GM18499 (cell line): ENCODE results near the gene HERPUD2.

Source experiments
- ATAC-seq: cut with Tn5 transposase; IDR thresholded peaks from one replicate; pipeline ENCODE4 v1.9.1; 2021; ENCODE audit warnings: moderate number of reproducible peaks; ENCODE audit not compliant: insufficient read depth, unreplicated experiment

Gene HERPUD2, protein sequence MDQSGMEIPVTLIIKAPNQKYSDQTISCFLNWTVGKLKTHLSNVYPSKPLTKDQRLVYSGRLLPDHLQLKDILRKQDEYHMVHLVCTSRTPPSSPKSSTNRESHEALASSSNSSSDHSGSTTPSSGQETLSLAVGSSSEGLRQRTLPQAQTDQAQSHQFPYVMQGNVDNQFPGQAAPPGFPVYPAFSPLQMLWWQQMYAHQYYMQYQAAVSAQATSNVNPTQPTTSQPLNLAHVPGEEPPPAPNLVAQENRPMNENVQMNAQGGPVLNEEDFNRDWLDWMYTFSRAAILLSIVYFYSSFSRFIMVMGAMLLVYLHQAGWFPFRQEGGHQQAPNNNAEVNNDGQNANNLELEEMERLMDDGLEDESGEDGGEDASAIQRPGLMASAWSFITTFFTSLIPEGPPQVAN

DNA sequence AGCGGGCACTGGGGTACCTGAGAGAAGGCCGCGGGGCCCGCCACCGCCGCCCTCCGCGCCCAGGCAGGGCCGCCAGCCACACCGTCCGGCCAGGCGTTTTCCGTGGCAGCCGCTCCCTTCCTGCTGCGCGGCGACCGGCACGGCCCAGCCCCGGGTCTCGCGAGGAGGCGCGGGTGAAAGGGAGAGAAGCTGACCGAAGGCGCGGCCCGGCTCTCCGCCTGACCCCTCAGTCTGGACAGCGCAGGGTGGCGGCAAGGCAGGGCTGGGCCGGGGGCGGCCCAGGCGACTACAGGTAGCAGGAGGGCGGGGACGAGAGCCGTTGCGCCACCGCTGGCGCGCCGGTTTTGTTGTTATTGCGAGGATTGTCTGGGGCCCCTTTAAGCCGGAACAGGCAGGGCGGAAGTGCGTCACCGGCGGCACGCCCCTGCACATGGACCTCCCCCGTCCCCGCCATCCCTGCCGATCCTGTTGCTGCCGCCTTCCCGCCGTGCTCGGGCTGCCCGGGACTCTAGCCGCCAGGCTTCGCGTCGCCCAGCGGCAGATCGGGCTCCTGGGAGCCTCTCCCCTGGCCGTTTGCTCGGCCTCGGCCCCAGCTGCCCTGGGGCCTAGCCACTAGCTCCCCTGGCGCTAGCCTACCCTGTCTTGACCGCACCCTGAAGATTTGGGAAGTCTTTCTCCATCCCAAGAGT lies at the start of gene HERPUD2:
Gene HERPUD2 (minus strand): TSS at position 352 of the 689 bp plus-strand sequence. CDS start 805 bp downstream, outside the sequence.
- peak; percentile 77 for ATAC-seq

DNA sequence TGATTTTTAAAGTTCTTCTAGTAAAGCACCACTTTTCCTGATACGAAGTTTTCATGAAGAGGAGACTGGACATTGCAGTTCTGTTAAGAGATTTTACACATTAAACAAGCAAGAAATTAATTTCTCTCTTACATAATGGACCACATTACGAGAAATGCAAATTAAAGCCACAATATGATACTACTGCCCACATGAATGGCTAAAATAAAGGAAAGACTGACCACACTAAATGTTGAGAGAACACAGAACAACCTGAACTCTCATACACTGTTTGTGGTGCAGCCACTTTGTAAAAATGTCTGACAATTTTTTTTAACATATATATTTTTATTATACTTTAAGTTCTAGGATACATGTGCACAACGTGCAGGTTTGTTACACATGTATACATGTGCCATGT lies 44.0 kb upstream of the HERPUD2 start:
- no peak for ATAC-seq

DNA sequence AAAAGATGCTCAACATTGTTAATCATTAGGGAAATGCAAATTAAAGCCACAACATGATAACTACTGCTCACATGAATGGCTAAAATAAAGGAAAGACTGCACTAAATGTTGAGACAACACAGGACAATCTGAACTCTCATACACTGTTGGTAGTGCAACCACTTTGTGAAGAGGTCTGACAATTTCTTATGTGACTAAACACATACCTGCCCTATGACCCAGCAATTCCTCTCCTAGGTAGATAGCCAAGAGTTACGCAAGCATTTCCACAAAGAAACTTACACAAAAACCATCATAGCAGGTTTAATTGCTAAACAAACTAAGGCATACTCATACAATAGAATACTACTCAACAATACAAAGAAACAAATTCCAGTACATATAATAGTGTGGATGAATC lies 41.8 kb upstream of the HERPUD2 start:
- ATAC-seq: no peak

DNA sequence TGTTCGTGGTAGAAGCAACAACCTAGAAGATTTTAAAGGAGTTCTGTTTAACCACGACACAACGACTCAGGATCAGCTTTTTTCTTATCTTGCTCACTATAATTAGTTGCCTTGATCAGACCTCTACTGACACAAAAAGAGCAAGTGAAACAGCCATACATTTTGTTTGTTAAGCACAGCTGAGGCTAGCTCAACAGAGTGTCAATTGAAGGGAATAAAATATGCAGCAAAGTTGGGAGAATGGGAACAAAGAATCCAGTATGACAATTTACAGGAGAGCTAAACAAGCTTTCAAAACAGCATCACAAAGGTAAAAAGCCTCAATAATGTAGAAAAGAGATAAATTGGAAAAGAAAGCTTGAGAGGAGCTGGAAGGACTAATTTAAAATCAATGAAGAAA lies 40.5 kb upstream of the HERPUD2 start:
- ATAC-seq: no peak

DNA sequence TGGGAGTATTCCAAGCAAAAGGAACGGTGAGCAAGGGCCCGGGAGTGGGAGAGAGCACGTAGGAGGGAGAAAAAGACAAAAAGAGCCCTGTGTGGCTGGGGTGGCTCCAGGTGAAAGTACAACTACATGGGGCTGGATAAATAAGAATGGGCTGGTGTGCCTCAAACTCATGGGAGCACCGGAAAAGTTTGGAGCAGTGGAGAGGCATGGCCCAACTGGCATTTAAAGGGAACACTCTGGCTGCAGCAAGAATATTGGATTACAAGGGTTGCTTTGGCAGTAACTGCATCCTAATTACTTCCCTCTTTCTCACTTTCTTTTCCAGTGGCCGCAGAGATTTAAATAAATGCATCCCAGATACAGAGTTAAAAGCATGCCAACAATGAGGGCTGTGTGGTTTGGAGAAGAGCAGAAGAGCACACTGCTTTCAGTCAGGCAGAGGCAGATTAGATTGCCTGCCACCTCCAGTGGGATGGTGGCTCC lies 39.1 kb upstream of the HERPUD2 start:
- ATAC-seq: no peak

DNA sequence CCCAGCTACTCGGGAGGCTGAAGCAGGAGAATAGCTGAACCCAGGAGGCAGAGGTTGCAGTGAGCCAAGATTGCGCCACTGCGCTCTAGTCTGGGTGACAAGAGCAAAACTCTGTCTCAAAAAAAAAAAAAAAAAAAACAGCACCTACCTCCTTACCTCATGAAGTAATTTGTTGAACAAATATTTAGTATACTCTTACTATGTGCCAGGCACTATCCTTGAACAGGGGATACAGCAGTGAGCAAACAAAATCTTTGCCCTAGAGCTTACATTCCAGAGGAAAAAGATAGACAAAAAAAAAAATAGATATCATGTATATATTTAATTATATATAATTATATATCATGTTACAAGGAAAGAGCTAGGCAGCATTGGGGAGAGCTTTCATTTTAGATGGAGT lies 36.4 kb upstream of the HERPUD2 start:
- ATAC-seq: no peak

DNA sequence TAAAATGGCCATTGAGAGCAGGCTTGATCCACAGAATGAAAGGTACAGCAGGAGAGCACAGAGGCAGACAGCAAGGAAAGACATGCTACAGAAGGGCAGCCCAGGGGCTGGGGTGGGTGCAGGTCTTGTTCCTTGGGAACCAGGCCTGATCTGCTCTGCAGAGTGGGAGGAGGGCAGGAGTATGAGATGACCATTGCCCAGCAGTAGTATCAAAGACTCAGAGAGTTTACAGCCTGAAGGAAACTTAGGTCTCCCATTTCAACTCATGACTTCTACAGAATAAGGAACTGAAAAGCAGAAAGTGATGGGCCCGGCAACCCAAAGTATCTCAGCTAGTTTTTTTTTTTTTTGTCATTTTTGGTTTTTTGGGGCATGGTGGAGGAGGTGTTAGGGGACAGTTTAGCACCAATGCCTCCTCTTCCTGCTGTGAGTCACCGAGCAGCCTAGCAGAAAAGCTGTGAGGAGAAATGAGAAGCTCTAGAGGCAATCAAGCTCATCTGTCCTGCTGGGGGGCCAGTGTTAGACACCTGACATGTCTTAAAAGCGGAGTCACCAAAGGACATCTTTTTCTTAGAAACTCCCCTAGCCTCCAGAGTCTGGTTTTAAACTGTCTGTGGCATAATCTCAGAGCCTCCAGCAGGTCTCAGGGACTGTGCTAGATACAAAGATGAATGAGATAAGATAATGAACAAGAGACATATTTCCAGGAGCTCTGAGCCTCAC lies 34.3 kb upstream of the HERPUD2 start:
- ATAC-seq: peak; percentile 42

DNA sequence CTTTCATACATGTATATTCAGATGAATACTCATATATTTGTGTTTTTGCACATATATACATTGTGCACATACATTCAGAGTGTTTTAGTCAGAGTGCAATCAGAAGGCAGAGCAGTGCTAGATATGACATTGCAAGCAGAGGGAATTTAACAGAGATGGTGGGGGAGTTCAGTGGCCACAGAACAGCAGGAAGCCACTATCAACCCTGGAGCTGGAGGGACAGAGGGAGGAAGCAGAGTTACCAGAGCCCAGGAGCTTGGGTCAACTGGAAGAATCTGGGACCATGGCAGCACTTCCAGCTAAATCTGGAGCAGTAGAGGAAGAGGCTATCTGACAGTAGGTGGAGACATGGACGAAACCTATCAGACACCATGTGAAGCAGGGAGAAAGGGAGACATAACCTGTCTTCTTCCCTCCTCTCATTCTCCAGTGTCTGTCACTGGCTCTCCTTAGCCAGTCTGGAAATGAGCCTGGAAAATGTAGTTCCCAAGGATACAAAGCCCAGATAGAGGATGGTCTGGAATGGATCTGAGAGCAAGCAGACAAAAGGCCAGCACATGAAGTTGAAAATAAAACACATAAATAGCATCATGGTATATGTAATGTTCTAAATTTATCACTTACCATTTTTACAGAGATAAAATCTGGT lies 33.6 kb upstream of the HERPUD2 start:
- no peak for ATAC-seq

DNA sequence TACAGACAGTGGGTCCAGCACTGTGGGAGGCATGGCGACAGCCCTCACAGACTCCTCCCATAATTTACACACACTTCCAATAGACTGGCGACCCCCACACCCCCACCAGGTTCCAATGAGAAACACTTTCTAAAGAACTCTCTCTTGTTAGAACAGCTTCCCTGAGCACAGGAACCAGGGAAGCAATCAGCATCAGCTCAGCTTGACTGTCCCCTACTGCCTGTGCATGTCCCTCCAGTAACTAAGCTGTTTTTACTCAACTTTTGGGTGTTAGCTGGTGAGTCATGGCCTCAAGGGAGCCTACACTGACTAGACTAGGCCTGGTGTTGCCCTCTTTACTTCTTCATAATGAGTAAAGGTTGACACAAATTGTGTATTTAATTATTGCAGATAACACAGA lies 32.6 kb upstream of the HERPUD2 start:
- ATAC-seq: no peak

DNA sequence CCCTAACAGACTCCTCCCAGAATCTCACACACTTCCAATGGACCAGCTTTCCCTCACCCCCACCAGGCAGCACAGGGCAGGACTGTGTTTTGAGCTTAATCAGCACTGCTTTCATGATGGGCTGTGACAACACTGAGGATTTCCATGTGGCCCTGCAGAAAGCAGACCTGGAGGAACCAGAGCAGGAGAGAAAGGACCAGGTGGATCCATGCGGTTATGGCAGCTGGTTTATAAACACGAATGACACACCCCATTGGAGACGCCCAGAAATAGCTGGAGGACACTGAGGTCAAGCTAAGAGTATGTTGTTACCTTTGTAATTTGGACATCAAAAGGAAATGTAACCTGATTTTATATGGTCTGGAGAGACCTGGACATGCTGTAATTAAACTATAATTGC lies 31.7 kb upstream of the HERPUD2 start:
- ATAC-seq: no peak

DNA sequence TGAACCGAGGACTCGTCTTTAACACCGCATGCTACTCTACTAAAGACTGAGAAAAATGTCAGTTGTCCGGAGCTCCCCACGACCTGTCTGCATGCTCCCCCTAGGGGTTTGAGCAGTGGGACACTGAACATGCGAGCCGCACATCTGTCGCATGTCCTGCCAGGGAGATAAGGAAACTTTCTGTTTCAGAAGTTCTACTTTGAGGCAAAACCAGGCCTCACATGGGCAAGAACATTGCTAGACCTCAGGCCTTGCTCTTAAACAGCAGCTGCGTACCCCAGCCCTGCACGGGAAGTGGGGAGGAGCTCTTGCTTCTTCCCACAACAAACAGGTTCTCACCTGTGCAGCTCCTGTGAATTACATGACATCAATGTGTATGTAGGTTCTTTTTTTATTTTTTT lies 30.3 kb upstream of the HERPUD2 start:
- ATAC-seq: peak; percentile 30

DNA sequence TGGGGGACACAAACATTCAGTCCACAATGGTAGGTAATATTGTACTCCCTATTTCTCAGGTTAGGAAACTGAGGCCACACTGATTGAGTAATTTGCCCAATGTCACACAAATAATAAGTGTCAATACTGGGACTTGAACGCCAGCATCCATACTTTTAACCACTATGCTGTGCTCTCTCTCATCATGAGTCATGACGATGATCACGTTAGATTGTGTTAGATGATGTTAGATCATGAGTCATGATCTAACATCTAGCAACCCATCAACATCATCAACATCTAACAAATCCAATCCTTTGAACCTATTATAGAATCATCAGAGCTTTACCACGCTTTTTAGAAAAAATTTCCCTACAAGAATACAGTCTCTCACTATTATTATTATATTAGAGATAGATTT lies 28.1 kb upstream of the HERPUD2 start:
- no peak for ATAC-seq

DNA sequence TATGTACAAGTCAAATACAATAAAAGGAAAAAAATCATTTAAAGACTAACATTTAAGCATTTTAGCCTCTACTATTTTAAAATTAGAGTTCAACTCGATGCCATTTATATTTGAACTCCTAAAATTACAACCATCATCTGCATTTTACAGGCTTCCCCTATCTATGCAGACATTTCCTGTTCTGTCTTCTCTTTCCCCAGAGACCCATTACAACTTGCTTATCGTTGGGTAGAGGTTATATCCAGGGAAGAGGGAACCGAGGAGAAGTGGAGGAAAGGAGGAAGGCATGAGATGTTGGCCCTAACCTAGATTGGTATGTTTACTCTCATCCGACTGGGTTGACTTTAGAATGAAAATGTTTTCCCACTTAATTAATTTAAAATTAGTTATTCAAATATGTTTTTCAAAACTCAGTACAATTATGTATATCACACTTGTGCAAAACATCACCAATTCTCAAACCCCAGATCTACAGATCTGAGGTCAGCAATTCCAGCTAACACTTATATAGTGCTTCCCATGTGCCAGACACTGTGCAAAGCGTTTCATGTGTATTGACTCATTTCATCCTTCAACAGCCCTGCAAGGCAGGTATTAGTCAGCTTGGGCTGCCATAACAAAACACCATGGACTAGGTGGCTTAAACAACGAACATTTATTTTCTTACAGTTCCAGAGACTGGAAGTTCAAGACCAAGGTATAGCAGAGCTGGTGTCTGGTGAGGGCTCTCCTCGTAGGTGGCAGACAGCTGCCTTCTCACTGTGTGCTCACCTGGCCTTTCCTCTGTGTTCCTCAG lies 27.3 kb upstream of the HERPUD2 start:
- ATAC-seq: no peak

DNA sequence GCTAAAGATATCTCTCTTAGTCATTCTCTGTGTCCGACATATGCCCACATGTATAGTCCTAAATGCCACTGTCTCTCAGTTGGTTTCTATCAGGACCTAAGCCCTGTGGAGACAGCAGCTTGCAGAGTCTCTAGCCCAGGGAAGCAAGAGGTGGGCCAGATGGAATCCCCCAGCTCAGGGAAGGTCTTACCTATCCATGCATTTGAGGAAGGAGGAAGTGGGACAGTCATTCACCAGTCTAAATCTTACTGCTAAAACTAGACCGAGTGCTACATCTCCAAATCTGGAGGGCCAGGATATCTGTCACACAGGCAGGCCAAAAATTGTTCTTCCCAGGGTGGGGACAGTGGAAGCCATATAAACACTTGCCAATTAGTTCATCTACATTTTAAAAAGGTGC lies 26.4 kb upstream of the HERPUD2 start:
- ATAC-seq: no peak

DNA sequence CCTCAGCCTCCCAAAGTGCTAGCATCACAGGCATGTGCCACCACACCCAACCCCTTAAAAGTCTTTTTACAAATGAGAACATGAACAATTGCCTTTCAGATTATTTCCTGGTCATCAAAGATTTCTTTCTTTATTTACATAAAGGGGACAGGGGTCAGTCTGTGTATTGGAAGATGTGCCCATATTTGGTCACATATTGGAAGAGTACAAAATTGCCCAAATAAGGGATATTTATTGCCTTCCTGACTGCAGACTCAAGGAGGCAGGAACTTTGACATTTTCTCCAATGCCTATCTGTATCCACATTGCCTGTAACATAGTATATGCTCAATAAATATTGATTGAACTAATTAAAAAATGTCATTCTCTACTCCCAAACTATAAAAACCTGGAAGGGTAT lies 25.9 kb upstream of the HERPUD2 start:
- no peak for ATAC-seq

DNA sequence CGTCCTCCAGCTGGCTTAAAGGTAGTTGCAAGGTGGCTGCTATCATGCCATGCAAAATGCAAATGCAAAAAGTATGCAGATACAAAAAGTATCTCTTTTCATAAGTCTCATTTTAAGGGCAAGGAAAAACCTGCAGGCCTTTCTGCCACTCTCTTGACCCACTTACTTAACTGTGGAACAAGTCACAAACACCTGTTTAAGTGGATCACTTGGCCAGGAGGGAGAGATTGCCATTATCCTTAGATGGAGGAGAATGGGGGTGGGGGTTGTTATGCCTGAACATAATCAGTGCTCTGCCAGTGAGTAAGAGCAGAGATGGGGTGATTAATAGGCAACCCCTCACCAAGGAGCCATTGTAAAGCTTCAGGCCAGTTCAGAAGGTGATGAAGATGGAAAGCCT lies 25.1 kb upstream of the HERPUD2 start:
- no peak for ATAC-seq

DNA sequence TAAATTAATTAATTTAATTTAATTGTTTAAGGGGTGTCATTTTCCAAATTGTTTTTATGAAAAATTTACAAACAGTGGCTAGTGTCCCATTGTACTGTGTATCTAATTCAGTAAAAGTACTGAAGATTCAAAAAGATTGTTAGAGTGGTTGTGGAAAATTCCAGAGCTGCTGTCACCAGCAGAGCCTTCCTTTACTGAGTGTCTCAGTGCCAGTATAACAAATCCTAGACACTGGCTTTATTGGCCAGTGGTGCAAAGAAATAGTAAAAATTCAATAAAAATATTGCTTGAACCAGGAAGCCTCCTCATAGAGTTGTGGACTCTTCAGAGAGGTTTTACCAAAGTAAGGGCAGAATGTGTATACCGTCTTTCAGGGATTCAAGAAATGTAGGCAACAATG lies 23.1 kb upstream of the HERPUD2 start:
- no peak for ATAC-seq

DNA sequence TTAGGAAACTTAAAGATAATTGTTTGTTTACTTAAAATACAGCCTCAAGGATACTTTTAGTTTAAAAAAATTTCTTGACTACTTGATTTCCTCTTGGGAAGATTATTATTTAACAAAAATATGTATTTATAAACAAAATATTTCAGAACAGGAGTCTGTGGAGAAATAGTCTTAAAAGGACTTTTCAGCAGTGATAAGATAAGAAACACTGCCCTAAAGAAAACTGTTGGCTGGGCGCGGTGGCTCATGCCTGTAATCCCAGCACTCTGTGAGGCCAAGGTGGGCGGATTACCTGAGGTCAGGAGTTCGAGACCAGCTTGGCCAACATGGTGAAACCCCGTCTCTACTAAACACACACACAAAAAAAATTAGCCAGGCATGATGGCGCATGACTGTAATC lies 22.6 kb upstream of the HERPUD2 start:
- no peak for ATAC-seq

DNA sequence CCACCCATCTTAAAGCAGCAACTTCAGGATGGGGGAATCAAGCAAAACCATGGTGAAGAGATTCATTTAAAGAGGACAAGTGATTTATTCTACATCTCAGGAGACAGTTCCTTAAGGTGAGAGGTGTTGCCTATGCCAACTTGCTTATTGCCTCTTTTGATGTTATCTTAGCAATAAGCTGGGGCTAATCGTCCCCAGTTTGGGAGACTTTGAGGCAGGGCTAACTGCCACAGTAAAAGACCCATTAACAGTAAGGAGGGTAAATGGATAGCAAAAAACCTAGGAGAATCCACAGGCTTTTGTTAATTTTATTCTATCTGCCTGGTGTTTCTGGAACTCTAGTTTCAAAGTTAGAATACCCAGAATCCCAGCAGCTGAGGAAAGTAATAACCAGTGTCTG lies 22.1 kb upstream of the HERPUD2 start:
- ATAC-seq: no peak
